Measurements from ENCODE around the gene ZNF681. TPM values are rescaled to one million over a fixed set of nuclear protein-coding genes. Genes with fewer than 3 reads are reported as not detected.

Gene ZNF681
- total RNA-seq, 3 donors from 2014 or later, result 2.1 to 5.4 (median 3.3) TPM

DNA sequence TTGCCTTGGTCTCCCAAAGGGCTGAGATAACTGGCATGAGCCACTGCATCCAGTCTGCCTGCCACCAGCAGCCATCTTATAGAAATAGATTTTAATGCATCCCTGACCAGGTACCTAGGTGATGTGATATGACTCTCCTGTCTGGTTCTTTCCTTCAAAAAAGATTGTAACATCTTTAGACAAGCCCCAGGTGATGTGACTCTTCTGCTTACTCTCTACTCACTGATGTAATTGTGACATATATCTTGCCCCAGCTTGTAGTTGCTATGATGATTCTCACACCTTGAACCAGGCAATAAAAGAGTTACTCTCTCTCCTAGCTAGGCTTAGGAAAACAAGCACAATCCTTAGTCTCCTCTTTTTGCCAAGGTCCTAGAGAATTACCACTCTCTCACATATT lies 30.6 kb upstream of the ZNF681 start:
- Histone ChIP-seq H3K36me3 (ENCODE audit: low read depth) (no peaks in the 10 kb centered on the region), H3K4me1 (ENCODE audit: low read depth) (peaks cover 6% of the 10 kb centered on the region), H3K4me3 (no peak overlapping the region), H3K9me3 (peaks cover 13% of the 10 kb centered on the region)
- ATAC-seq (no peak), DNase-seq (no peak)
- intact Hi-C loops (cut with DNase I, micrococcal nuclease), result no loop called here
- TF ChIP-seq, protein P1, sequence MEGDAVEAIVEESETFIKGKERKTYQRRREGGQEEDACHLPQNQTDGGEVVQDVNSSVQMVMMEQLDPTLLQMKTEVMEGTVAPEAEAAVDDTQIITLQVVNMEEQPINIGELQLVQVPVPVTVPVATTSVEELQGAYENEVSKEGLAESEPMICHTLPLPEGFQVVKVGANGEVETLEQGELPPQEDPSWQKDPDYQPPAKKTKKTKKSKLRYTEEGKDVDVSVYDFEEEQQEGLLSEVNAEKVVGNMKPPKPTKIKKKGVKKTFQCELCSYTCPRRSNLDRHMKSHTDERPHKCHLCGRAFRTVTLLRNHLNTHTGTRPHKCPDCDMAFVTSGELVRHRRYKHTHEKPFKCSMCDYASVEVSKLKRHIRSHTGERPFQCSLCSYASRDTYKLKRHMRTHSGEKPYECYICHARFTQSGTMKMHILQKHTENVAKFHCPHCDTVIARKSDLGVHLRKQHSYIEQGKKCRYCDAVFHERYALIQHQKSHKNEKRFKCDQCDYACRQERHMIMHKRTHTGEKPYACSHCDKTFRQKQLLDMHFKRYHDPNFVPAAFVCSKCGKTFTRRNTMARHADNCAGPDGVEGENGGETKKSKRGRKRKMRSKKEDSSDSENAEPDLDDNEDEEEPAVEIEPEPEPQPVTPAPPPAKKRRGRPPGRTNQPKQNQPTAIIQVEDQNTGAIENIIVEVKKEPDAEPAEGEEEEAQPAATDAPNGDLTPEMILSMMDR (IDR thresholded peaks at IDR 0.05), result no peak

DNA sequence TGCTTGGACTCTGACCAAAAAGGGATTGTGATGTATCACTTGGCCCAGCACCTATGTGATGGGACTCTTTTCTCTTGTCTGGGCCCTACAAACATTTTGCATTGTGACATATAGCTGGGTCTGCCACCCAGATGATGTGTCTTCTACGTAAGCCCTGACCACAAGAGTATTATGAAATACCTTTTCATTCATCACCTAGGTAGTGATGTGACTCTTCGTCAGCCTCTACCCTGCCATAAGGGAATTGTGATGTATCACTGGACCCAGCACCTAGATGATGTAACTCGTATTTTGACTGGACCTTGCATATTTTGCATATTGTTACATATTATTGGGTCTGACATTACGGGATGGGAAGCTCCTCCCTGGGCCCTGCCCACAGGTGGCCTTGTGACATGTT lies 29.7 kb upstream of the ZNF681 start:
- TF ChIP-seq, protein P1 (IDR thresholded peaks at IDR 0.05), result no peak
- no peaks in the 10 kb centered on the region for H3K36me3 ChIP-seq (ENCODE audit: low read depth)
- no peak for ATAC-seq
- no peak overlapping the region for H3K4me3 ChIP-seq
- DNase-seq, result no peak
- peaks cover 13% of the 10 kb centered on the region for H3K9me3 ChIP-seq
- intact Hi-C loops (cut with DNase I, micrococcal nuclease), result no loop called here
- peaks cover 6% of the 10 kb centered on the region for H3K4me1 ChIP-seq (ENCODE audit: low read depth)

GRCh38 chr19:23787106-23787505 lies 28.4 kb upstream of the ZNF681 start:
- peaks cover 13% of the 10 kb centered on the region for H3K9me3 ChIP-seq
- peaks cover 4% of the 10 kb centered on the region for H3K4me1 ChIP-seq (ENCODE audit: low read depth)
- no peak overlapping the region for H3K4me3 ChIP-seq
- DNase-seq (peak in 1 of 3 donors; percentile 25), ATAC-seq (peak; percentile 89)
- TF ChIP-seq, protein P1 (IDR thresholded peaks at IDR 0.05), result no peak
- intact Hi-C loops (cut with DNase I, micrococcal nuclease), result no loop called here
- no peaks in the 10 kb centered on the region for H3K36me3 ChIP-seq (ENCODE audit: low read depth)

DNA sequence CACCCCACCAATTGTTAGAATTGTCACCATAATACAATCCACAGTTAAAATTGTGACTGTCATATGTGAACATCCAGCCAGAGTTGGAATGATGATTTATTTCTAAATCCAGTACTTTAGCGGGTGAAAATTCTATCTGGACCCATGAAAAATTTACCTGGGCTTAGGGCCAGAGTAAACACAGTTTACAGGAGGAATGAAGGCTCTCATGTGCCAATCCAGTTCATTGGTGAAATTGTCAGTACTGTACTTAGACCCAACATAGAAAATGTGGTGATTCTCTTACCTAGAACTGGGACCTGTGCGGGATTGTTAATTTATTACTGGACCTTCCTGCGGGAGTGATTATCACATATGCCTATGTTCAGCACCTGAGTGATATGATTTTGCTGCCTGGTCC lies 27.3 kb upstream of the ZNF681 start:
- no peaks in the 10 kb centered on the region for H3K36me3 ChIP-seq (ENCODE audit: low read depth)
- no peaks in the 10 kb centered on the region for H3K4me1 ChIP-seq (ENCODE audit: low read depth)
- peaks cover 11% of the 10 kb centered on the region for H3K9me3 ChIP-seq
- H3K4me3 ChIP-seq, result no peak overlapping the region
- intact Hi-C loops (cut with DNase I, micrococcal nuclease), result no loop called here
- TF ChIP-seq, protein P1 (IDR thresholded peaks at IDR 0.05), result no peak
- DNase-seq, result no peak
- no peak for ATAC-seq

- ATAC-seq, result peak; percentile 41
- TF ChIP-seq, protein P1 (IDR thresholded peaks at IDR 0.05), result no peak
- no peak overlapping the region for H3K4me3 ChIP-seq
- no peaks in the 10 kb centered on the region for H3K4me1 ChIP-seq (ENCODE audit: low read depth)
- H3K36me3 ChIP-seq (ENCODE audit: low read depth), result no peaks in the 10 kb centered on the region
- intact Hi-C loops (cut with DNase I, micrococcal nuclease), result no loop called here
- H3K9me3 ChIP-seq, result peaks cover 3% of the 10 kb centered on the region
- no peak for DNase-seq
These were observed 25.6 kb upstream of the ZNF681 start for GRCh38 chr19:23784274-23784673.

- no peak for DNase-seq
- no peak overlapping the region for H3K4me3 ChIP-seq
- TF ChIP-seq, protein P1 (IDR thresholded peaks at IDR 0.05), result no peak
- peak; percentile 58 for ATAC-seq
- H3K4me1 ChIP-seq (ENCODE audit: low read depth), result no peaks in the 10 kb centered on the region
- intact Hi-C loops (cut with DNase I, micrococcal nuclease), result no loop called here
- no peaks in the 10 kb centered on the region for H3K36me3 ChIP-seq (ENCODE audit: low read depth)
- H3K9me3 ChIP-seq, result peaks cover 3% of the 10 kb centered on the region
These were observed 24.9 kb upstream of the ZNF681 start for GRCh38 chr19:23783636-23784035.
